Gastrocnemius medialis (tissue), 4 donors: ENCODE results near the gene COL23A1. TPM values are rescaled to one million over a fixed set of nuclear protein-coding genes. Genes with fewer than 3 reads are reported as not detected.
"Not testable (repeated sequence)": the region's sequence is repeated elsewhere in the genome, so short reads cannot be mapped to it uniquely, and the experiment has no call there.

Experiments
- ATAC-seq, 2 donors: fragments of 150-250 bp; one replicate each; pipeline ENCODE4 v1.9.1; 2016
- DNase-seq, 2 donors: peaks; one replicate each; pipeline ENCODE4 v3.0.0-alpha.2; 2019
- H3K27ac ChIP-seq, 4 donors: fragments of 200-600 bp; sonication (generic); 1 replicate in 1 of 4; 2 replicates in 3 of 4; pipeline ENCODE4 v1.5.1; 2016 to 2018; ENCODE audit warnings: mild to moderate bottlenecking in 2 of 4, moderate library complexity in 1 of 4
- H3K27me3 ChIP-seq, 3 donors: fragments of 200-600 bp; sonication (generic) in 2 of 3; 1 replicate in 1 of 3; 2 replicates in 2 of 3; pipeline versions ENCODE4 v1.5.1 to v1.6.0; 2016 to 2019; ENCODE audit warnings: mild to moderate bottlenecking in 1 of 3, moderate library complexity in 1 of 3
- H3K36me3 ChIP-seq, 2 donors: fragments of 200-600 bp; sonication (generic) in 1 of 2; one replicate each; pipeline ENCODE4 v1.5.1; 2017 to 2018
- H3K4me1 ChIP-seq, 2 donors: fragments of 200-600 bp; sonication (generic) in 1 of 2; one replicate each; pipeline ENCODE4 v1.5.1; 2016 to 2017; ENCODE audit warnings: mild to moderate bottlenecking in 2 of 2
- H3K4me3 ChIP-seq, 4 donors: fragments of 200-600 bp; sonication (generic) in 3 of 4; 1 replicate in 1 of 4; 2 replicates in 3 of 4; pipeline ENCODE4 v1.5.1; 2016 to 2019; ENCODE audit warnings: mild to moderate bottlenecking in 2 of 4
- H3K9me3 ChIP-seq, 3 donors: fragments of 200-600 bp; sonication (generic) in 2 of 3; 1 replicate in 1 of 3; 2 replicates in 2 of 3; pipeline ENCODE4 v1.5.1; 2016 to 2019
- POLR2A ChIP-seq, 2 donors: fragments of 450-650 bp; IDR thresholded peaks; one replicate each; pipeline ENCODE4 v1.6.1; 2017; ENCODE audit warnings: antibody characterized with exemption in 2 of 2, mild to moderate bottlenecking in 2 of 2, moderate library complexity in 2 of 2
- in situ Hi-C, 4 donors: fragments of 200-750 bp; cut with MboI; loops; one replicate each; pipeline versions ENCODE4 v1.15.0 to v1.8.0; 2017; ENCODE audit warnings: low sequenced_read_pairs in 4 of 4
- intact Hi-C: fragments of 100-400 bp; cut with DNase I; formaldehyde crosslinking; loops from one replicate; pipeline ENCODE4 v1.15.1; 2023; ENCODE audit warnings: low total_unique reads
- total RNA-seq, 4 donors: library from RNA; depleted of rRNA; stranded (reverse); fragments of >200 nt; gene quantifications; one replicate each; pipeline versions ENCODE4 v1.1.0 to v1.2.3, GENCODE V29; 2016
- TF ChIP-seq, protein P1 (sequence below), 5 experiments: fragments of 450-650 bp in 3 of 5; fragments of 200-600 bp in 2 of 5; sonication (generic) in 2 of 5; IDR thresholded peaks in 4 of 5; conservative IDR thresholded peaks in 1 of 5; 1 replicate in 4 of 5; 2 replicates in 1 of 5; pipeline ENCODE4 v1.5.1; 2016 to 2019; ENCODE audit warnings: antibody characterized with exemption in 5 of 5, mild to moderate bottlenecking in 3 of 5, moderate library complexity in 3 of 5

Gene COL23A1
- total RNA-seq, 4 donors from 2014 or later: 0.62 to 1.1 (median 0.97) TPM; not detected in 1

DNA sequence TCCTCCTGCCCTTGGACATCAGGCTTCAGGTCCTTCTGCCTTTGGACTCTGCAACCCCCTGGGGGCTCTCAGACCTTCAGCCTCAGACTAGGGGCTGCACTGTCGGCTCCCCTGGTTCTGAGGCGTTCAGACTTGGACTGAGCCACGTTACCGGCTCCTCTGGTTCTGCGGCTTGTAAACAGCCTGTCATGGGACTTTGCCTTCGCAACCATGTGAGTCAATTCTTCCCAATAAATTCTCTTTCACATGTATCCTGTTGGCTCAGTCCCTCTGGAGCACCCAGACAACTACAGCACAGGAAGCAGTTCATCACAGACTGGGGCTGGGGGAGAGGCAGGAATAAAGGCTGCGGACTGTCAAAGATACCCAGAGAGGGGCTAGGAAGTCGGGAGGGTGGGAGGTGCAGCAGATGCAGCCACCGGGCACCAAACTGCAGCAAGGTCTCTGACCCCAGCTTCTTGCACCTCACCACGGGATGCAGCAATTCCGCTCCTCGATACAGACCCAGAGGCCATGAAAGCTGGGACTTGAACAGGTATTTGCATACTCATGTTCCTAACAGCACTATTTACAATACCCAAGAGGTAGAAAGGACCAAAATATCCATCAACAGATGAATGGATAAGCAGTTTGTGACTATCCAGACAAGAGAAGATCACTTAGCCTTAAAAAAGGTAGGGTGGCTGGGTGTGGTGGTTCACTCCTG lies 100.8 kb downstream of the COL23A1 start:
- Histone ChIP-seq H3K9me3 (no peaks in the 10 kb centered on the region), H3K27ac (no peak overlapping the region), H3K36me3 (no peaks in the 10 kb centered on the region), H3K27me3 (peaks cover 0 to 5% (median 0%) of the 10 kb centered on the region in 3 donors), H3K4me1 (no peaks in the 10 kb centered on the region), H3K4me3 (no peak overlapping the region)
- in situ Hi-C loops (no loop called here), intact Hi-C loops (no loop called here)
- ATAC-seq: no peak
- no peak for DNase-seq
- TF ChIP-seq, protein P1, sequence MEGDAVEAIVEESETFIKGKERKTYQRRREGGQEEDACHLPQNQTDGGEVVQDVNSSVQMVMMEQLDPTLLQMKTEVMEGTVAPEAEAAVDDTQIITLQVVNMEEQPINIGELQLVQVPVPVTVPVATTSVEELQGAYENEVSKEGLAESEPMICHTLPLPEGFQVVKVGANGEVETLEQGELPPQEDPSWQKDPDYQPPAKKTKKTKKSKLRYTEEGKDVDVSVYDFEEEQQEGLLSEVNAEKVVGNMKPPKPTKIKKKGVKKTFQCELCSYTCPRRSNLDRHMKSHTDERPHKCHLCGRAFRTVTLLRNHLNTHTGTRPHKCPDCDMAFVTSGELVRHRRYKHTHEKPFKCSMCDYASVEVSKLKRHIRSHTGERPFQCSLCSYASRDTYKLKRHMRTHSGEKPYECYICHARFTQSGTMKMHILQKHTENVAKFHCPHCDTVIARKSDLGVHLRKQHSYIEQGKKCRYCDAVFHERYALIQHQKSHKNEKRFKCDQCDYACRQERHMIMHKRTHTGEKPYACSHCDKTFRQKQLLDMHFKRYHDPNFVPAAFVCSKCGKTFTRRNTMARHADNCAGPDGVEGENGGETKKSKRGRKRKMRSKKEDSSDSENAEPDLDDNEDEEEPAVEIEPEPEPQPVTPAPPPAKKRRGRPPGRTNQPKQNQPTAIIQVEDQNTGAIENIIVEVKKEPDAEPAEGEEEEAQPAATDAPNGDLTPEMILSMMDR (IDR thresholded peaks at IDR 0.05 in 4 of 5, conservative IDR thresholded peaks at IDR 0.05 in 1 of 5): no peak
- no peak for TF ChIP-seq POLR2A (IDR thresholded peaks at IDR 0.05)

DNA sequence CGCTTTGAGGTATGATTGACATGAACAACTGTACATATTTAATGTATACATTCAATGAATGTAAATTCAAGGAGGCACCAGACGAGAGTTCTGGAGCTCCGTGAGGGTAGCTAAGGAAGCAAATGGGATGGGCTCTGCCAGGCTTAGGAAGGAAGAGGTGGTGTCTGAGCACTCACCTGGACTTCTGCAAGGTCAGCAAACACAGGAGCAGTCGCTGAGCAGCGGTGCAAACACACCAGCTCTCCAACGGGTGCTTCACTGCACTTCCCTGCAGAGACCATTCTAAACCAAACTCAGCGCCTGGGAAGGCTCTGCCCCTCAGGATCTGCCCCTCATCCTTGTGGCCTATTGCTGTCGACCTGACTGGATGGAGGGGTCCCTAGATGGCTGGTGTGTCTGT lies 101.5 kb downstream of the COL23A1 start:
- no peaks in the 10 kb centered on the region for H3K4me1 ChIP-seq
- no peak for DNase-seq
- no peak for TF ChIP-seq POLR2A (IDR thresholded peaks at IDR 0.05)
- no peak overlapping the region for H3K4me3 ChIP-seq
- no peaks in the 10 kb centered on the region for H3K9me3 ChIP-seq
- intact Hi-C loops (no loop called here), in situ Hi-C loops (no loop called here)
- H3K27ac ChIP-seq: no peak overlapping the region
- peaks cover 0 to 5% (median 0%) of the 10 kb centered on the region in 3 donors for H3K27me3 ChIP-seq
- no peak for ATAC-seq
- no peaks in the 10 kb centered on the region for H3K36me3 ChIP-seq

DNA sequence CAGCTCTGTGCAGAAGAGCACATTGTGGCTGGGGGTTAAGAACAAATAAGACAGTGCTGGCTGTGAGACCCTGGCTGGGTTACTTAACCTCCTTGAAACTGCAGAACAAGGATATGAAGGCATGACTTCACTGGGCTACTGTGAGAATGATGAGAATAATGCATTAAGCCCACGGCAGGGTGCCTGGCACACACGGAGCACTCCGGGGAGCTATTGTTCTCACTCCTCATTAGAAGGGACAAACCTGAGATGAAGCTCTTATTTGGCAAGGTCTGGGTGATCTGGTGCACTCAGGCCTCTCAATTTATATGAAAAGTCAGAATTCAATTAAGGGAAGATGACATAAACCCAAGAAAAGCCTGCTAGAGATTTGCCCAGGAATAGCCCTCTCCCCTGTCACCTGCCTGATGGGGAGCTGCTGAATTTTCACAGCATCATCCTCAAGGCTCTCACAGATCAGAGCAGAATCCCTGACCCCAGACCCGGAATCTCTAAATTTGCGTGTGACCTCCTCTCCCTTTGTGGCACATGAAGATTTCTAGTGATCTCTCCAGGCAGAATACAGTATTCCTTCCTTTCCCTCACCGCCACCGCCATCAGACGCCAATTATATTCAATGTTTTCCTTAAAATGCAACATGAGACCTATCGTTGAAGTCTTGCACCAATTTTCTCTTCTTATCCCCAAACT lies 102.1 kb downstream of the COL23A1 start:
- no peaks in the 10 kb centered on the region for H3K36me3 ChIP-seq
- intact Hi-C loops (no loop called here), in situ Hi-C loops (no loop called here)

DNA sequence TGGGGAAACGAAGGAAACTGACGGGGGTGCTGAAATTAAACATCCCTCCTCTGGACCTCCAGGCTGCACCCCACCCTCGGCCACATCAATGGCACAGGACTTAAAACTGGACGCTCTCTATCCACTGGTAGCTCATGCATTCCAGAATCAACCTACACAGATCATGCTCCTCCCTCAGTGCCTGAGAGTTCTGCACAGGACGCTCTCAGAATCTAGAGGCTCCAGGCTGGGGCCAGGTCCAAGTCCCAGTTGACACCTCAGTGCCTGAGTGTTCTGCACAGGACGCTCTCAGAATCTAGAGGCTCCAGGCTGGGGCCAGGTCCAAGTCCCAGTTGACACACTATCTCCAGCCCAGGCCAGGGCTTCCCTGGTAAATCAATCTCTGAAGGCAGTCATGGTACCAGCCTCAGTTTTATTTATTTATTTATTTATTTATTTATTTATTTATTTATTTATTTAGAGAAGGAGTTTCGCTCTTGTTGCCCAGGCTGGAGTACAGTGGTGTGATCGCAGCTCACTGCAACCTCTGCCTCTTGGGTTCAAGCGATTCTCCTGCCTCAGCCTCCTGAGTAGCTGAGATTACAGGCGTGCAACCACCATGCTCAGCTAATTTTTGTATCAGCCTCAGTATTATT lies 103.2 kb downstream of the COL23A1 start:
- intact Hi-C loops, H3K27me3 ChIP-seq, ATAC-seq, H3K36me3 ChIP-seq, H3K9me3 ChIP-seq, DNase-seq, in situ Hi-C loops, H3K4me1 ChIP-seq, H3K27ac ChIP-seq, H3K4me3 ChIP-seq: not testable (repeated sequence)

More for the DNA sequence above, 102.1 kb downstream of the COL23A1 start:
- Histone ChIP-seq H3K4me3 (no peak overlapping the region), H3K4me1 (no peaks in the 10 kb centered on the region), H3K27me3 (peaks cover 0 to 5% (median 0%) of the 10 kb centered on the region in 3 donors), H3K9me3 (no peaks in the 10 kb centered on the region), H3K27ac (no peak overlapping the region)
- no peak for DNase-seq
- TF ChIP-seq, protein P1 (IDR thresholded peaks at IDR 0.05 in 4 of 5, conservative IDR thresholded peaks at IDR 0.05 in 1 of 5): no peak
- no peak for TF ChIP-seq POLR2A (IDR thresholded peaks at IDR 0.05)
- ATAC-seq: no peak

DNA sequence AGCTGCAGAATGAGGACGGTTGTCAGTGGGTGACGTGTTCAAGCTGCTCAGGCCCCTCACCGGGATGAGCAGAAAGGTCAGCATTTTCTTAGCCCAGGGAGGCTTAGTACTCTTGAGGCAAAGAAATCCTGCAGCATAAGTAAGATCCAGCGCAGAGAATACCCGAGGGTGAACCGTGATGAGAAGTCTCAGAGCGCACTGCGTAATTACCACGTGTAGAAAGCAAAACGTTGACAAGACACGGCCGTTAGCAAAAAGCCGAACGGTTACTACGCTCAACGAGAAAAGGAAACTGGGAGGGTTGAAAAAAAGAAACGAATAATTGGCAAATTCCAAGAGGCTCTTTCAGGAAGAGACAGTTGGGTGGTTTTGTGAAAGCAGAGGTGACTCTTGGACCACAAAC lies 104.0 kb downstream of the COL23A1 start:
- ATAC-seq: no peak
- TF ChIP-seq POLR2A (IDR thresholded peaks at IDR 0.05): no peak
- TF ChIP-seq, protein P1 (IDR thresholded peaks at IDR 0.05 in 4 of 5, conservative IDR thresholded peaks at IDR 0.05 in 1 of 5): no peak
- no peak overlapping the region for H3K27ac ChIP-seq
- H3K4me3 ChIP-seq: no peak overlapping the region
- no peaks in the 10 kb centered on the region for H3K36me3 ChIP-seq
- H3K27me3 ChIP-seq: peaks cover 0 to 5% (median 0%) of the 10 kb centered on the region in 3 donors
- no peaks in the 10 kb centered on the region for H3K9me3 ChIP-seq
- no peak for DNase-seq
- intact Hi-C loops: no loop called here
- no peaks in the 10 kb centered on the region for H3K4me1 ChIP-seq
- in situ Hi-C loops: no loop called here
